ENCODE results near the gene ELAVL4.

DNA sequence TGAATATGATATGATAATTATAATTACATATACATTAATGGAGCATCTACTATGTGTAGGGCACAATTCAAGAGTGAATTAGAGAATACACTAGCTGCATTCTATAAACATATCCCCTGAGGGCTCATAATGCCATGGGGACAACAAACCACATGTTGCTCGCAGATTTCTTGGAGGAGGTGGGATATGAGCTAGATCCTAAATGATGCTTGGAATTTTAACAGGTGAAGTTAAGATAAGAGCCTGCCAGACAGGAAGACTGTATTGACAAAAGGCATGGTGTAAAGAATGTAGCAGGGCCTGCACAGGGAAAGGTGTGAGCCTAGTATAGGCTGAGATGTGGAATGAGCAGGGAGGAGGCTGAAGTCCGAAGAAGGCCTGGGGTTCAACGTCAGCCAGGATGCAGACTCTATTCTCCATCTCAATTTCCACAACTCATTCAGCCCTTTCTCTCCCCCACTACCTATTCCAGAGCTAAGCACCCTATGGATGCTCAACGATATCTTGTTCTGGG, 120.2 kb downstream of the ELAVL4 start:
- TF ChIP-seq GABPB1 (CRISPR knock-in tag; IDR thresholded peaks at IDR 0.05) (no peak), ZNF121 (CRISPR knock-in tag; IDR thresholded peaks at IDR 0.05) (no peak), ZNF396 (CRISPR knock-in tag; IDR thresholded peaks at IDR 0.05; ENCODE audit: borderline replicate concordance) (no peak), ZNF232 (CRISPR knock-in tag; IDR thresholded peaks at IDR 0.05) (no peak), FOXJ3 (CRISPR knock-in tag; IDR thresholded peaks at IDR 0.05; ENCODE audit: borderline replicate concordance) (no peak), TCF7 (CRISPR knock-in tag; IDR thresholded peaks at IDR 0.05; ENCODE audit: low read depth) (no peak), CREB1 (CRISPR knock-in tag; IDR thresholded peaks at IDR 0.05) (no peak)
- TF ChIP-seq, protein P1, sequence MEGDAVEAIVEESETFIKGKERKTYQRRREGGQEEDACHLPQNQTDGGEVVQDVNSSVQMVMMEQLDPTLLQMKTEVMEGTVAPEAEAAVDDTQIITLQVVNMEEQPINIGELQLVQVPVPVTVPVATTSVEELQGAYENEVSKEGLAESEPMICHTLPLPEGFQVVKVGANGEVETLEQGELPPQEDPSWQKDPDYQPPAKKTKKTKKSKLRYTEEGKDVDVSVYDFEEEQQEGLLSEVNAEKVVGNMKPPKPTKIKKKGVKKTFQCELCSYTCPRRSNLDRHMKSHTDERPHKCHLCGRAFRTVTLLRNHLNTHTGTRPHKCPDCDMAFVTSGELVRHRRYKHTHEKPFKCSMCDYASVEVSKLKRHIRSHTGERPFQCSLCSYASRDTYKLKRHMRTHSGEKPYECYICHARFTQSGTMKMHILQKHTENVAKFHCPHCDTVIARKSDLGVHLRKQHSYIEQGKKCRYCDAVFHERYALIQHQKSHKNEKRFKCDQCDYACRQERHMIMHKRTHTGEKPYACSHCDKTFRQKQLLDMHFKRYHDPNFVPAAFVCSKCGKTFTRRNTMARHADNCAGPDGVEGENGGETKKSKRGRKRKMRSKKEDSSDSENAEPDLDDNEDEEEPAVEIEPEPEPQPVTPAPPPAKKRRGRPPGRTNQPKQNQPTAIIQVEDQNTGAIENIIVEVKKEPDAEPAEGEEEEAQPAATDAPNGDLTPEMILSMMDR (IDR thresholded peaks at IDR 0.05): no peak
- TF ChIP-seq, protein P2, sequence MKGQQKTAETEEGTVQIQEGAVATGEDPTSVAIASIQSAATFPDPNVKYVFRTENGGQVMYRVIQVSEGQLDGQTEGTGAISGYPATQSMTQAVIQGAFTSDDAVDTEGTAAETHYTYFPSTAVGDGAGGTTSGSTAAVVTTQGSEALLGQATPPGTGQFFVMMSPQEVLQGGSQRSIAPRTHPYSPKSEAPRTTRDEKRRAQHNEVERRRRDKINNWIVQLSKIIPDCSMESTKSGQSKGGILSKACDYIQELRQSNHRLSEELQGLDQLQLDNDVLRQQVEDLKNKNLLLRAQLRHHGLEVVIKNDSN (CRISPR knock-in tag; IDR thresholded peaks at IDR 0.05): no peak
